ENCODE measurements around the gene LILRA5.
A peak's percentile ranks its signal among the peaks of the same experiment; 100 is the strongest.
"Not testable (repeated sequence)": the region's sequence is repeated elsewhere in the genome, so short reads cannot be mapped to it uniquely, and the experiment has no call there.

The LILRA5 gene

DNA sequence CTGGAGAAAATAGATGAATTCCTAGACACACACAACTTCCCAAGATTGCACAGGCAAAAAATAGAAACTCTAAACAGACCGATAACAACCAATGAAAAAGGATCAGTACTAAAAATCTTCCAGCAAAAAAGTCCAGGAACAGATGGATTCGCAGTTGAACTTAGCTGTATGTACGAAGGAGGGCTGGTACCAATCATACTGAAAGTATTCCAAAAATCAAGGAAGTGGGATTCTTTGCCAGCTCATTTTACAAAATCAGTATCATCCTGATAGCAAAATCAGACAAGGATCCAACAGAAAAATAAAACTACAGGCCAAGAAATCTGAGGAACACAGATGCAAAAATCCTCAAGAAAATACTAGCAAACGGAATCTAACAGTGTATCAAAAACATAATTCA is 25.5 kb downstream of the LILRA5 start:
- H3K27me3 ChIP-seq (ENCODE audit: control insufficient read depth in 2 of 2, insufficient read depth in 2 of 2, low read length in 2 of 2) = no peaks in the 10 kb centered on the region
- H3K4me1 ChIP-seq (ENCODE audit: control insufficient read depth in 2 of 2, insufficient read depth in 2 of 2, low read length in 2 of 2) = peaks cover 0 to 2% of the 10 kb centered on the region in 2 donors
- no peaks in the 10 kb centered on the region for H3K9me3 ChIP-seq (ENCODE audit: control insufficient read depth in 2 of 2, low read length in 2 of 2)
- no peak overlapping the region for H3K9ac ChIP-seq (ENCODE audit: low read depth in 1 of 2, low read length in 2 of 2)
- no peaks in the 10 kb centered on the region for H3K36me3 ChIP-seq (ENCODE audit: control insufficient read depth in 2 of 2, insufficient read depth in 2 of 2, low read length in 2 of 2)
- no peak overlapping the region for H3K27ac ChIP-seq (ENCODE audit: low read depth in 2 of 2, low read length in 2 of 2)
- no peak overlapping the region for H3K4me3 ChIP-seq (ENCODE audit: low read length in 2 of 2)

DNA sequence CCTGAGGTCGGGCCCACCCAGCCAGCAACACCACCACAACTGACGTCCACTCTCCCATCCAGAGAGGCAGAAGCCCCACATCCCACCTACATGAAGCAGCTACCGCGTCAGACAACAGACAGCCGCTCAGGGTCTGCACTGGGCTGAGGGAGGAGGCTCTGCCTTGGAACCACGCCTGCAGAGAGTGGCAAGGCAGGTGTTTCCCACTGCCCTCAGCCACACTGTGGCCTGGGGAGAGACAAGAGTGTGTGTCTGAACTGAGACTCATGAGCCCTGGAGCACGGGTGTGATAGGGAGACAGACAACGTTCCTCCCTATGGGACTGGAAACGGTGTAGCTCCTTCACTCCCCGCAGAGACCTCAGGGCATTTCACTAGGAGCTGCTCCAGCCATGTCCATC is 26.7 kb downstream of the LILRA5 start:
- not testable (repeated sequence) for H3K36me3 ChIP-seq (ENCODE audit: control insufficient read depth in 2 of 2, insufficient read depth in 2 of 2, low read length in 2 of 2); H3K9me3 ChIP-seq (ENCODE audit: control insufficient read depth in 2 of 2, low read length in 2 of 2); H3K4me3 ChIP-seq (ENCODE audit: low read length in 2 of 2); H3K27ac ChIP-seq (ENCODE audit: low read depth in 2 of 2, low read length in 2 of 2); H3K4me1 ChIP-seq (ENCODE audit: control insufficient read depth in 2 of 2, insufficient read depth in 2 of 2, low read length in 2 of 2); H3K9ac ChIP-seq (ENCODE audit: low read depth in 1 of 2, low read length in 2 of 2); H3K27me3 ChIP-seq (ENCODE audit: control insufficient read depth in 2 of 2, insufficient read depth in 2 of 2, low read length in 2 of 2)

GRCh38 chr19:54285427-54286056 is 27.4 kb downstream of the LILRA5 start:
- not testable (repeated sequence) for H3K9me3 ChIP-seq (ENCODE audit: control insufficient read depth in 2 of 2, low read length in 2 of 2); H3K27ac ChIP-seq (ENCODE audit: low read depth in 2 of 2, low read length in 2 of 2); H3K9ac ChIP-seq (ENCODE audit: low read depth in 1 of 2, low read length in 2 of 2); H3K27me3 ChIP-seq (ENCODE audit: control insufficient read depth in 2 of 2, insufficient read depth in 2 of 2, low read length in 2 of 2); H3K4me3 ChIP-seq (ENCODE audit: low read length in 2 of 2); H3K36me3 ChIP-seq (ENCODE audit: control insufficient read depth in 2 of 2, insufficient read depth in 2 of 2, low read length in 2 of 2); H3K4me1 ChIP-seq (ENCODE audit: control insufficient read depth in 2 of 2, insufficient read depth in 2 of 2, low read length in 2 of 2)

DNA sequence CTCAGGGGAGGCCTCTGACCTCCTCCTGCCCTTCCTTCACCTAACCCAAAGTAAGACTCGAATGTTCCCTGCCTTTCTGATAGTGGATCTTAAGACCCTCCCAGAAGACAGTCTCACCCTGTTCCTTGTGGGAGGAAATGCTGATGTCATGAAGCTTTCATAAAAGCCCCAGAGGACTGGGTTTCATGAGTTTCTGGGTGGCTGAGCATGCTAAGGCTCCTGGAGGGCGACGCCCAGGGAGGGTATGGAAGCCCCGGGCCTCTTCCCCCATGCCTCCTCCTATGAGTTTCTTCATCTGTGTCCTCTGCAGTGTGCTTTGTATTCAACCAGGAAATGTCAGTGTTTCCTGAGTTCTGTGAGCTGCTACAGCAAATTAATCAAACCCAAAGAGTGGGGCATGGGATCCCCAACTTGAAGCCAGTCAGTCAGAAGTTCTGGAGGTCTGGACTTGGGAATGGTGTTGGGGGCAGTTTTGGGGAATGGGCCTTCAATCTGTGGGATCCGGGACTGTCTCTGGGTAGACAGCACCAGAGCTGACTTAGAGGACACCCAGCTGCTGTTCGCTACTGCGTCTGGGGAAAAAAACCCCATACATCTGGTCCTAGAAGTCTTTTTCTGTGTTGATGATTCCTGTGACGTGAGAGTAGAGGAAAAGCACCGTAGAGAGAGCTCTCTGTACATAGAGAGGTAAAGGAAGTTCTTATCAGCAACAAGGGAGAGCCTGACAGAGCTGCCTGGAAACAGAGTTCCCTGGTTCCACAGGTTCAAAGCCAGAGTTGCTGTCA is 30.1 kb downstream of the LILRA5 start:
- Histone ChIP-seq H3K9me3 (ENCODE audit: control insufficient read depth in 2 of 2, low read length in 2 of 2) (no peaks in the 10 kb centered on the region), H3K4me3 (ENCODE audit: low read length in 2 of 2) (no peak overlapping the region), H3K27me3 (ENCODE audit: control insufficient read depth in 2 of 2, insufficient read depth in 2 of 2, low read length in 2 of 2) (no peaks in the 10 kb centered on the region), H3K36me3 (ENCODE audit: control insufficient read depth in 2 of 2, insufficient read depth in 2 of 2, low read length in 2 of 2) (no peaks in the 10 kb centered on the region), H3K27ac (ENCODE audit: low read depth in 2 of 2, low read length in 2 of 2) (no peak overlapping the region), H3K9ac (ENCODE audit: low read depth in 1 of 2, low read length in 2 of 2) (no peak overlapping the region), H3K4me1 (ENCODE audit: control insufficient read depth in 2 of 2, insufficient read depth in 2 of 2, low read length in 2 of 2) (peaks cover 0 to 2% of the 10 kb centered on the region in 2 donors)

- H3K9ac ChIP-seq (ENCODE audit: low read depth in 1 of 2, low read length in 2 of 2); H3K27me3 ChIP-seq (ENCODE audit: control insufficient read depth in 2 of 2, insufficient read depth in 2 of 2, low read length in 2 of 2); H3K4me1 ChIP-seq (ENCODE audit: control insufficient read depth in 2 of 2, insufficient read depth in 2 of 2, low read length in 2 of 2); H3K4me3 ChIP-seq (ENCODE audit: low read length in 2 of 2); H3K9me3 ChIP-seq (ENCODE audit: control insufficient read depth in 2 of 2, low read length in 2 of 2); H3K27ac ChIP-seq (ENCODE audit: low read depth in 2 of 2, low read length in 2 of 2); H3K36me3 ChIP-seq (ENCODE audit: control insufficient read depth in 2 of 2, insufficient read depth in 2 of 2, low read length in 2 of 2): not testable (repeated sequence)
Observed at GRCh38 chr19:54281729-54282075, 31.3 kb downstream of the LILRA5 start.

DNA sequence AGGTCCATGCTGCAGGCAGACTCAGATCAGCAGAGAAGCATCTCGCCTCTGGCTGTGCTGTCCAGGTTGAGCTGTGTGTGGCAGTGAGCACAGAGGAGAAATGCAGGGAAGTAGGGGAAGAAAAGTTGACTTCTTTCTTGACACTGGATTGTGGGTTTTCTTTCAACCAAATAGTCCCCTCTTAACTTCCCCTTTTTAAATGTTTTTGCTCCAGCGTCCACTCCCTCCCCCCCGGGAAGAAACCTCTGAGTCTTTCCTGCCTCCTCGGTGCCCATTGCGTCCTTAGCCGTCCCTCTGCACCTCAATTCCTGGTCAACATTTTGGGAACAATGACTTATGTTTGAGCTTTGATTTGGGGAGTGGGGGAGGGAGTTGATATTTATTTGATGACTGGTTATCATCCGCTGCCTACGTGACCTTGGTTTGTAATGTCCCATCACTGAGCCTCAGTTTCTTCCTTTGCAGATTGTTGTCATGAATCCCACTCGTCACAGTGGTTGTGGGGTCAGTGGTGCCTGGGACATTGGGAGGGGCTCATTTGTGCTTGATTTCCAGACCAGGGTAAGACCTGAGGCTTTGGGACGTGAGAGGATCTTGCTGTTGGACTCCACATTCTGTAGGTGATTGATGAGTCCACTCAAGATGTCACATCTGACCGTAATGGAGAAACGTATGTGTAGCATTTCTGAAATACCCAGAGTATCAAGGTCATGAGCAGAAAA is 31.8 kb downstream of the LILRA5 start, which contains the start of gene LILRB2:
Gene LILRB2, minus strand, starts transcription at position 104 of the 722 bp plus-strand sequence. CDS start 614 bp downstream, outside the sequence.
- peak within 1 kb of the TSS; percentile 10 to 37 for H3K4me3 ChIP-seq (ENCODE audit: low read length in 2 of 2)

DNA sequence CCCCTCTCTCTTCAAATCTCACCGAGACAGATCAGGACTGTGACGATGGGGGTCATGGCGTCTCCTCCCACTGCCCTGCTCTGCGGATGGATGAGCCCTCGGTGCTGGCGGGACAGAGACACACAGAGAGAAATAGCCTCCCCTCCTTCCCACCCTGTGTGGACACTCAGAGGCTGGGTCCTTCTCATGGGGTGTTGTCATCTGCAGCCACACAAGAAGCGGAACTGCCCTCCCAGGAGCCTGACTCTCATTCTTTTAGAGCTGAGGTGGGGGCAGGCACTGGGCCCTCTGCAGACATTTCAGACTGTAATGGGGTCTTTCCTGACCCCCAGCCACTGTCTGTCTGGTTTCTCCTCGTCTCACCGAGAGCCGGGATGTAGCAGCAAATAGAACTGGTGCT is 32.5 kb downstream of the LILRA5 start:
- Histone ChIP-seq H3K4me3 (ENCODE audit: low read length in 2 of 2) (peak overlapping the region; percentile 10 to 37), H3K27ac (ENCODE audit: low read depth in 2 of 2, low read length in 2 of 2) (peak overlapping the region in 1 of 2 donors; percentile 56)

More for the DNA sequence above, 31.8 kb downstream of the LILRA5 start, which contains the start of gene LILRB2:
- Histone ChIP-seq H3K4me1 (ENCODE audit: control insufficient read depth in 2 of 2, insufficient read depth in 2 of 2, low read length in 2 of 2) (peaks cover 0 to 2% of the 10 kb centered on the region in 2 donors), H3K36me3 (ENCODE audit: control insufficient read depth in 2 of 2, insufficient read depth in 2 of 2, low read length in 2 of 2) (no peaks in the 10 kb centered on the region), H3K9me3 (ENCODE audit: control insufficient read depth in 2 of 2, low read length in 2 of 2) (no peaks in the 10 kb centered on the region), H3K27me3 (ENCODE audit: control insufficient read depth in 2 of 2, insufficient read depth in 2 of 2, low read length in 2 of 2) (no peaks in the 10 kb centered on the region), H3K9ac (ENCODE audit: low read depth in 1 of 2, low read length in 2 of 2) (no peak within 1 kb of the TSS), H3K27ac (ENCODE audit: low read depth in 2 of 2, low read length in 2 of 2) (peak within 1 kb of the TSS in 1 of 2 donors; percentile 56)

GRCh38 chr19:54280025-54280424 is 32.9 kb downstream of the LILRA5 start:
- H3K9me3 ChIP-seq (ENCODE audit: control insufficient read depth in 2 of 2, low read length in 2 of 2); H3K27me3 ChIP-seq (ENCODE audit: control insufficient read depth in 2 of 2, insufficient read depth in 2 of 2, low read length in 2 of 2); H3K36me3 ChIP-seq (ENCODE audit: control insufficient read depth in 2 of 2, insufficient read depth in 2 of 2, low read length in 2 of 2); H3K9ac ChIP-seq (ENCODE audit: low read depth in 1 of 2, low read length in 2 of 2); H3K4me1 ChIP-seq (ENCODE audit: control insufficient read depth in 2 of 2, insufficient read depth in 2 of 2, low read length in 2 of 2): not testable (repeated sequence)
- H3K27ac ChIP-seq (ENCODE audit: low read depth in 2 of 2, low read length in 2 of 2) = peak overlapping the region in 1 of 2 donors; percentile 9
- peak overlapping the region in 1 of 2 donors; percentile 26 for H3K4me3 ChIP-seq (ENCODE audit: low read length in 2 of 2)

More for the DNA sequence above, 32.5 kb downstream of the LILRA5 start:
- H3K9me3 ChIP-seq (ENCODE audit: control insufficient read depth in 2 of 2, low read length in 2 of 2); H3K36me3 ChIP-seq (ENCODE audit: control insufficient read depth in 2 of 2, insufficient read depth in 2 of 2, low read length in 2 of 2); H3K27me3 ChIP-seq (ENCODE audit: control insufficient read depth in 2 of 2, insufficient read depth in 2 of 2, low read length in 2 of 2); H3K4me1 ChIP-seq (ENCODE audit: control insufficient read depth in 2 of 2, insufficient read depth in 2 of 2, low read length in 2 of 2); H3K9ac ChIP-seq (ENCODE audit: low read depth in 1 of 2, low read length in 2 of 2): not testable (repeated sequence)

DNA sequence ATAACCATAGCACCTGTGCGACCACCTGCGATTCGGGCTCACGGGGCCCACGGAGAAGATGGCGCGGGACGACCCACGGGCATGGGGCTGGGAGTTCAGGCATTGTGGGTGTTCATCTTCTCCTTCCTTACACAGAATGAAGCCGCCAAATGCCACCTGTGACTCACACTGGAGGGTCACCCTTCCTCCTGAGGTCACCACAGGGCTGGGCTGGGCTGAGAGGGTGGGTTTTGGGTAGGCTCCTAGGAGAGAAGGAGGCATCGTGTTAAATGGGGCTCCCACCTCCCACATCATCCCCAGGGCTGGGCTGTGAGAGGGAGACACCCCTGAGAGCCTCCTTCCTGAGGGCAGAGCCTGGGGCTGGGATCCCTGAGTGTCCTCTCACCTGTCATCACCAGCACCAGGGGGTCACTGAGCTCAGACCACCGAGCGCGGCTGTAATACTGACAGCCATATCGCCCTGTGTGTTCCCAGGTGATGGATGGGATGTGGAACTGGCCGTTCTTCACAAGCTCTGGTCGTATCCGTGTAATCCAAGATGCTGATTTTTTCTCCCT is 33.5 kb downstream of the LILRA5 start:
- Histone ChIP-seq H3K4me3 (ENCODE audit: low read length in 2 of 2) (peak overlapping the region in 1 of 2 donors; percentile 13), H3K27me3 (ENCODE audit: control insufficient read depth in 2 of 2, insufficient read depth in 2 of 2, low read length in 2 of 2) (no peaks in the 10 kb centered on the region), H3K27ac (ENCODE audit: low read depth in 2 of 2, low read length in 2 of 2) (no peak overlapping the region), H3K9ac (ENCODE audit: low read depth in 1 of 2, low read length in 2 of 2) (no peak overlapping the region), H3K9me3 (ENCODE audit: control insufficient read depth in 2 of 2, low read length in 2 of 2) (no peaks in the 10 kb centered on the region), H3K4me1 (ENCODE audit: control insufficient read depth in 2 of 2, insufficient read depth in 2 of 2, low read length in 2 of 2) (peaks cover 0 to 2% of the 10 kb centered on the region in 2 donors), H3K36me3 (ENCODE audit: control insufficient read depth in 2 of 2, insufficient read depth in 2 of 2, low read length in 2 of 2) (no peaks in the 10 kb centered on the region)

All from mucosa of rectum (tissue), 2 donors.